NT2/D1 (cell line): ENCODE results near the gene RBPJ.

Source experiments
- SUZ12 ChIP-seq: IDR thresholded peaks from 2 replicates; pipeline ENCODE4 v1.6.1; 2011; ENCODE audit not compliant: insufficient read length, insufficient read depth; ENCODE audit errors: extremely low read depth
- ZNF274 ChIP-seq: IDR thresholded peaks from 2 replicates; pipeline ENCODE4 v1.6.1; 2011; ENCODE audit warnings: mild to moderate bottlenecking, low read depth, low read length

GRCh38 chr4:26424153-26424552 lies 103.3 kb downstream of the RBPJ start:
- TF ChIP-seq SUZ12: no peak
- TF ChIP-seq ZNF274: no peak
